Nephron (organoid): Measurements from ENCODE around the gene GIT1.
A peak's percentile ranks its signal among the peaks of the same experiment; 100 is the strongest.
"Not testable (repeated sequence)": the region's sequence is repeated elsewhere in the genome, so short reads cannot be mapped to it uniquely, and the experiment has no call there.

Experiments used
- H3K27ac Mint-ChIP-seq, 3 experiments: 2 replicates each; pipeline ENCODE4 v1.8.0; 2020; ENCODE audit warnings: mixed read lengths in 3 of 3, mild to moderate bottlenecking in 2 of 3, moderate library complexity in 1 of 3
- H3K27me3 Mint-ChIP-seq: 2 replicates; pipeline ENCODE4 v1.8.0; 2021; ENCODE audit warnings: low read depth, mild to moderate bottlenecking, moderate library complexity, mixed read lengths
- H3K36me3 Mint-ChIP-seq: 2 replicates; pipeline ENCODE4 v1.8.0; 2020; ENCODE audit warnings: low read depth, mixed read lengths
- H3K4me1 Mint-ChIP-seq: 2 replicates; pipeline ENCODE4 v1.8.0; 2020; ENCODE audit warnings: mixed read lengths
- H3K4me3 Mint-ChIP-seq, 3 experiments: 2 replicates each; pipeline ENCODE4 v1.8.0; 2020; ENCODE audit warnings: mild to moderate bottlenecking in 3 of 3, mixed read lengths in 3 of 3, moderate library complexity in 2 of 3
- H3K9me3 Mint-ChIP-seq: 2 replicates; pipeline ENCODE4 v1.8.0; 2020; ENCODE audit warnings: mixed read lengths
- TF ChIP-seq, protein P1 (sequence below), 3 experiments: fragments of 200-600 bp; sonication (generic); IDR thresholded peaks; one replicate each; pipeline ENCODE4 v1.5.0; 2021; ENCODE audit warnings: antibody characterized with exemption in 3 of 3; ENCODE audit not compliant: unreplicated experiment in 3 of 3

The GIT1 gene

GRCh38 chr17:29563816-29564215, 25.6 kb downstream of the GIT1 start:
- TF ChIP-seq, protein P1, sequence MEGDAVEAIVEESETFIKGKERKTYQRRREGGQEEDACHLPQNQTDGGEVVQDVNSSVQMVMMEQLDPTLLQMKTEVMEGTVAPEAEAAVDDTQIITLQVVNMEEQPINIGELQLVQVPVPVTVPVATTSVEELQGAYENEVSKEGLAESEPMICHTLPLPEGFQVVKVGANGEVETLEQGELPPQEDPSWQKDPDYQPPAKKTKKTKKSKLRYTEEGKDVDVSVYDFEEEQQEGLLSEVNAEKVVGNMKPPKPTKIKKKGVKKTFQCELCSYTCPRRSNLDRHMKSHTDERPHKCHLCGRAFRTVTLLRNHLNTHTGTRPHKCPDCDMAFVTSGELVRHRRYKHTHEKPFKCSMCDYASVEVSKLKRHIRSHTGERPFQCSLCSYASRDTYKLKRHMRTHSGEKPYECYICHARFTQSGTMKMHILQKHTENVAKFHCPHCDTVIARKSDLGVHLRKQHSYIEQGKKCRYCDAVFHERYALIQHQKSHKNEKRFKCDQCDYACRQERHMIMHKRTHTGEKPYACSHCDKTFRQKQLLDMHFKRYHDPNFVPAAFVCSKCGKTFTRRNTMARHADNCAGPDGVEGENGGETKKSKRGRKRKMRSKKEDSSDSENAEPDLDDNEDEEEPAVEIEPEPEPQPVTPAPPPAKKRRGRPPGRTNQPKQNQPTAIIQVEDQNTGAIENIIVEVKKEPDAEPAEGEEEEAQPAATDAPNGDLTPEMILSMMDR (IDR thresholded peaks at IDR 0.05; ENCODE audit: unreplicated experiment in 3 of 3): no peak
- Mint-ChIP-seq H3K36me3 (no peaks in the 10 kb centered on the region), H3K9me3 (no peaks in the 10 kb centered on the region), H3K4me1 (peaks cover 23% of the 10 kb centered on the region), H3K4me3 (peak overlapping the region in 2 of 3 experiments; percentile 10 to 45), H3K27ac (no peak overlapping the region), H3K27me3 (peaks cover 62% of the 10 kb centered on the region)

GRCh38 chr17:29562615-29563014, 26.8 kb downstream of the GIT1 start:
- TF ChIP-seq, protein P1 (IDR thresholded peaks at IDR 0.05; ENCODE audit: unreplicated experiment in 3 of 3): no peak

DNA sequence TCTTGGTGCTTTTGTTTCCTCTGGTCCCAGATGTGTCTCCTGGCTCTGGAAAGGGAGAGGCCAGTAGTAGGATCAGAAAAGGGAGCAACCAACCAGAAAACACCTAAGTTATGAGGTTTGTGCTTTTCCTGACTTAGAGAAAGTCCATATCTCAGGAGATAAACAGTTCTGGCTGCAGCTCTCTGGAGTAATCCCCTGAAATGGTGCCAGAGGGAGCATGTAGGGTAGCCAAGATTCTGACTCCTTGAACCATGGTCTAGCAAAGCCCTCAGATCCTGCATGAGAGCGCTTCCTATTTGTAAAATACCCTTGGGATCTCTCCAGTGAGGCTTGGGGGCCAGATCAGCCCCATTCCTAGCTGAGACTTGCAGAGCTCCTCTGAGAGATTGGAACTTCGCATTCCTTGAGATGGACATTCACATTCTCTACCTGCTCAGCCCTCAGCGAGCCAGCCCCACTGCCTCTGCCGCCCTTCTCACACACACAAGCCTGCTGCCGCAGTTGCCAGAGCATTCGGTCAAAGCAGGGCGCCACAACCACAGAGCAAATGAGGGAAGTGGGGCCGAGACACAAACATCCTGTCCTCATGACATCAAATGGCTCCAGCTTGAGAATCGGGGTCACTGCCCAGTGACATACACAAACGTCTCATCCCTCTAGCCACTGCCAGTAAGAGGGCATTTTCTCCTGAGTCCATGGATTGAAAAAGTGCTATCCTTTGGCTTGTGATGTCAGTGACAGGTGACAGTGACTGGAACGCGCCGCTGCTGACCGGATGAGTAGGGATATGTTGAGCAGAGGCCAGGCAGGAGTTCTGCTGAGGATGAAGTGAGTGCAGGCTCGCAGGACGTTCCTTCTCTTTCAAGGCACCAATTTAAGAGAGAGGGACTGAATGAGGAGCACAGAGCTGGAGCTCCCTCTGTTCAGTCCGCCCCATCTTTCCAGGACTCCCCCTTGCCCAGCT, 27.6 kb downstream of the GIT1 start:
- H3K4me3 Mint-ChIP-seq: no peak overlapping the region
- H3K27ac Mint-ChIP-seq: no peak overlapping the region
- peaks cover 57% of the 10 kb centered on the region for H3K27me3 Mint-ChIP-seq
- TF ChIP-seq, protein P1 (IDR thresholded peaks at IDR 0.05; ENCODE audit: unreplicated experiment in 3 of 3): no peak
- H3K36me3 Mint-ChIP-seq: no peaks in the 10 kb centered on the region
- peaks cover 18% of the 10 kb centered on the region for H3K4me1 Mint-ChIP-seq
- no peaks in the 10 kb centered on the region for H3K9me3 Mint-ChIP-seq

More at GRCh38 chr17:29562615-29563014, 26.8 kb downstream of the GIT1 start:
- Mint-ChIP-seq H3K36me3 (no peaks in the 10 kb centered on the region), H3K4me1 (peaks cover 18% of the 10 kb centered on the region), H3K27ac (no peak overlapping the region), H3K9me3 (no peaks in the 10 kb centered on the region), H3K4me3 (peak overlapping the region in 1 of 3 experiments; percentile 60), H3K27me3 (peaks cover 55% of the 10 kb centered on the region)

- H3K9me3 Mint-ChIP-seq: no peaks in the 10 kb centered on the region
- no peak overlapping the region for H3K27ac Mint-ChIP-seq
- peaks cover 18% of the 10 kb centered on the region for H3K4me1 Mint-ChIP-seq
- peaks cover 48% of the 10 kb centered on the region for H3K27me3 Mint-ChIP-seq
- no peaks in the 10 kb centered on the region for H3K36me3 Mint-ChIP-seq
- TF ChIP-seq, protein P1 (IDR thresholded peaks at IDR 0.05; ENCODE audit: unreplicated experiment in 3 of 3): no peak
- no peak overlapping the region for H3K4me3 Mint-ChIP-seq
Observed at GRCh38 chr17:29560316-29560715, 29.1 kb downstream of the GIT1 start.

GRCh38 chr17:29559640-29560039, 29.8 kb downstream of the GIT1 start:
- Mint-ChIP-seq H3K4me3 (no peak overlapping the region), H3K36me3 (no peaks in the 10 kb centered on the region), H3K27ac (no peak overlapping the region), H3K9me3 (no peaks in the 10 kb centered on the region), H3K27me3 (peaks cover 41% of the 10 kb centered on the region), H3K4me1 (peaks cover 18% of the 10 kb centered on the region)
- TF ChIP-seq, protein P1 (IDR thresholded peaks at IDR 0.05; ENCODE audit: unreplicated experiment in 3 of 3): no peak

- H3K36me3 Mint-ChIP-seq, H3K4me3 Mint-ChIP-seq, H3K9me3 Mint-ChIP-seq, H3K27ac Mint-ChIP-seq: not testable (repeated sequence)
- Mint-ChIP-seq H3K27me3 (peaks cover 32% of the 10 kb centered on the region), H3K4me1 (peaks cover 12% of the 10 kb centered on the region)
Observed at GRCh38 chr17:29558139-29558538, 31.3 kb downstream of the GIT1 start.
